Left forelimb (tissue), 1 donor: ENCODE results near the gene SSUH2.
"Not testable (repeated sequence)": the region's sequence is repeated elsewhere in the genome, so short reads cannot be mapped to it uniquely, and the experiment has no call there.

Experiments used
- DNase-seq: peaks from one replicate; pipeline ENCODE4 v3.0.0-alpha.2; 2018; ENCODE audit warnings: low spot score

Gene SSUH2, protein sequence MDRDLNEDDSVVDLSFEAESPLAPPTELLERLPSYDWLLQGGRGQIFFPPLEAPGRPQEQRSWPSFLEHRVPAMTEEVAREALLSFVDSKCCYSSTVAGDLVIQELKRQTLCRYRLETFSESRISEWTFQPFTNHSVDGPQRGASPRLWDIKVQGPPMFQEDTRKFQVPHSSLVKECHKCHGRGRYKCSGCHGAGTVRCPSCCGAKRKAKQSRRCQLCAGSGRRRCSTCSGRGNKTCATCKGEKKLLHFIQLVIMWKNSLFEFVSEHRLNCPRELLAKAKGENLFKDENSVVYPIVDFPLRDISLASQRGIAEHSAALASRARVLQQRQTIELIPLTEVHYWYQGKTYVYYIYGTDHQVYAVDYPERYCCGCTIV

GRCh38 chr3:8644748-8645390 lies at the start of gene SSUH2:
Gene SSUH2 (minus strand): TSS chr3:8644798. CDS start chr3:8644758, 40 bp downstream.
- DNase-seq, result no peak

GRCh38 chr3:8691295-8691694 lies 46.7 kb upstream of the SSUH2 start:
- DNase-seq, result not testable (repeated sequence)

- not testable (repeated sequence) for DNase-seq
Observed at GRCh38 chr3:8684992-8685391, 40.4 kb upstream of the SSUH2 start.

DNA sequence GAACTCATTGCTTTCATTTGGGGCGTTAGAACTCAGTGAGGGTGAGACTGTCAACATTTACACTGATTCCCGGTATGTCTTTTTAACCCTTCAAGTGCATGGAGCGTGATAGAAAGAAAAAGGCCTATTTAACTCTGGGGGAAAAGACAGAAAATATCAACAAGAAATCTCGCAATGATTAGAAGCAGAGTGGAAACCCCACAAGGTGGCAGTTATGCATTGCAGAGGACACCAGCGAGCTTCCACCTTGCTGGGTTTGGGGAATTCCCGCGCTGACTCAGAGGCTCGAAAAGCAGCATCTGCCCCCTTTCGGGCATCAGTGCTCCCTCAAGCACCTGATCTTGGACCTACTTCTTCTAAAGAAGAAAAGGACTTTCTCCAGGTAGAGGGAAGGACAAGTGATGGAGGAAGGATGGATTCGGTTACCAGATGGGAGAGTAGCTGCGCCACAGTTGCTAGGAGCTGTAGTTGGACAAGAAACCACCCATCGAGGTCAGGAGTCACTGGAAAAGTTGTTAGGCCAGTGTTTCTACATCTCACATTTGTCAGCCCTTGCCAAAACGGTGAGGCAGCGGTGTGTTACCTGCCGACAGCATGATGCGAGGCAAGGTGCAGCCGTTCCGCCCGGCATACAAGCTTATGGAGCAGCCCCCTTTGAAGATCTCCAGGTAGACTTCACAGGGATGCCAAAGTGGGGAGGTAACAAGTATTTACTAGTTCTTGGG lies 38.4 kb upstream of the SSUH2 start:
- not testable (repeated sequence) for DNase-seq

- DNase-seq, result not testable (repeated sequence)
Observed at GRCh38 chr3:8681881-8682538, 37.4 kb upstream of the SSUH2 start.

- DNase-seq, result no peak
Observed at GRCh38 chr3:8681349-8681748, 36.8 kb upstream of the SSUH2 start.

DNA sequence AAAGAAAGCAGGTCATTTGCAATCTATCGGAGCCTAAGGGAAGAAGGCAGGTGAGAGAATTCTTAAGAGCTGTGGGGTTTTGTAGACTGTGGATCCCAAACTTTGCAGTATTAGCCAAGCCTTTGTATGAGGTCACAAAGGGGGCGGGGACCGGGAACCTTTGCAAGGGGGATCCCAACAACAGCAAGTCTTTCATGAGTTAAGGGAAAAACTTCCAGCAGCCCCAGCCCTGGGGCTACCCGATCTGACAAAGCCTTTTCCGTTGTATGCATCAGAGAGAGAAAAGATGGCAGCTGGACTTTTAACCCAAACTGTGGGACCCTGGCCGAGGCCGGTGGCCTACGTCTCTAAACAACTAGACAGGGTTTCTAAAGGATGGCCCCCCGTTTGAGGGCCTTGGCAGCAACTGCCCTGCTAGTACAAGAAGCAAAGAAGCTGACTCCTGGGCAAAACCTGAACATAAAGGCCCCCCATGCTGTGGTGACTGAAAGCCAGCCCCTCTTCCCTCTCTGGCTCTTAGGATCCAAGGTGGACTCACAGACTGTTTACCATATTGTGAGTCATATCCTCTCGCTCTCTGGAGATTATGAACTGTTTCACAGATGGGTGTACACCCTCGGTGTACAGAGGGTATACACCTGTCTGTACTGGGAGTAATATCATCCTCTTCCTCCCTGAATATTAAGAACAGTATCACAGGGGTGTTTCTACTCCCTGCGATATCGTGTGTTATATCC lies 35.4 kb upstream of the SSUH2 start:
- DNase-seq, result not testable (repeated sequence)

DNA sequence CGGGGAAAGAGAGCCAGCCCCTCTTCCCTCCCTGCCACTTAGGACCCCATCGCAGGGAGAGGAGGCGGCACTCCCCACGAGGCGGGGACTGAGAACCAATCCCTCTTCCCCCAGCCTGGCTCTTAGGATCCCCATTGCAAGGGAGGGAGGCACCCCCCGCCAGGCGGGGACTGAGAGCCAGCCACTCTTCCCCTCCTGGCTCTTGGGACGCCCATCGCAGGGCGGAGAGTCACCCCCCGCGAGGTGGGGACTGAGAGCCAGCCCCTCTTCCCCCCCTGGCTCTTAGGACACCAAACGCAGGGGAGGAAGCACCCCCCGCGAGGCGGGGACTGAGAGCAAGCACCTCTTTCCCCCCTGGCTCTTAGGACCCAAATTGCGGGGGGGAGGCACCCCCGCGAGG lies 34.2 kb upstream of the SSUH2 start:
- DNase-seq, result no peak

- not testable (repeated sequence) for DNase-seq
Observed at GRCh38 chr3:8677258-8677657, 32.7 kb upstream of the SSUH2 start.

- not testable (repeated sequence) for DNase-seq
Observed at GRCh38 chr3:8675591-8675990, 31.0 kb upstream of the SSUH2 start.

DNA sequence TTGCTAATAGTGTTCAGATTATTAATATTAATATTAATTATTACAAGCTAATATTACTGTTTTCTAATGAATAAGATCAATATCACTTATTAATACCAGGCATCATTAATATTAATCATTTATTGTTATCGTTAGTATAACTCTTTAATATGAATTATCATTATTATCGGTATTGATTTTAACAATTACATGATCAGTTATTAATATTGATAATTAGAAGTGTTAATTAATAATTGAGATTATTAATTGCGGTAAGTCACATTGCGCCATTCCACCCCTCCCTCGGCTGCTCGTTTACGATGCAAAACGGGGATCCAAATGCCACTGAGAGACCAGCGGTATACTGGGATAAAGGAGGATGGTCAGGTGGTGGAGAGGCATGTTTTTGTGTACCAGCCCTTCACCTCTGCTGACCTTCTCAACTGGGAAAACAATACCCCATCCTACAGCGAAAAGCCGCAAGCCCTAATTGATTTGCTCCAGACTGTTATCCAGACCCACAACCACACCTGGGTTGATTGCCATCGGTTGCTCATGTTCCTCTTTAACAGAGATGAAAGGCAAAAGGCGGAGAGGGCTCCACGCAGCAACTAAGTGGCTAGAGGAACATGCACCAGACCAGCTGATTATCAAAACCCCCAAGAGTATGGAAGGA lies 28.6 kb upstream of the SSUH2 start:
- no peak for DNase-seq

DNA sequence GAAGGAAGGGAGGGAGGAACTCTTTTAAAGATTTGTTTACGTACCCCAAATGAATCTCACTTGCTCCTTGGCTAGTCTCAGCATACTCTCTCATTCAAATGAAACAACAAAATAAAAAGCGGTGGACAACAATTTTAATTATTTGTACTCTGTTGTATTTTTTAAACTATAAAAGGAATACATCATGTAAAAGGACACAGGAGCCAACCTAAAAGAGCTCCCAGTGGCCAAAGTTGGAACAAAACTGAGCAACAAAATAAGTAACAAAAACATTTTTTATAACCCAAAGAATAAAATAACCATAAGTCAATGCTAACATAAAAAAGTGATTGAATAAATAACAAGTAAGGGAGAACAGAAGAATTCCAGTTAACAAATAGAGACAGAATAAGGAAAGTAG lies 24.4 kb upstream of the SSUH2 start:
- no peak for DNase-seq

- no peak for DNase-seq
Observed at GRCh38 chr3:8668216-8668615, 23.6 kb upstream of the SSUH2 start.

GRCh38 chr3:8667463-8668091 lies 23.0 kb upstream of the SSUH2 start:
- no peak for DNase-seq

DNA sequence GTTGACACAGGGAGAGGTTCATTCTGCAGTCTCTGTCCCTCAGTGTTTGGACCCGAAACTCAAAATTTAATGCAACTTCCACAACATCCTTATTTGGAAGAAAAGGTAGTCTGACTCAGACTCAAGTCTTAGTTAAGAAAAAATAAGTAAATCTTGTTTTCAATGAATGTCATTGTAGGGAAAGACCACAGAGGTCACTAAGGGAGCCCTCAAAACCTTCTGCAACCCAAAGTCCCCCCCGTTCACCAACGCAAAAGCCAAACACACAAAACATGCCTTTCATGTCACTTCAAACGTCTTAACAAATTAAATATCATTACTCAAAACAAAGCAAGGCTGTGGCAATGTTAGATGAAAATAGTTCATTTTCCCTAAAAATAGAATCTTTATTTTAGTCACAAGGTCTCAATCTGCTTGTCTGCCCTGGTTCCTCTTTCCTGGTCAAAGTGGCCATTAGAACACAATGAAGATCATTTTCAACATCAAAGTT lies 20.9 kb upstream of the SSUH2 start:
- DNase-seq, result no peak

GRCh38 chr3:8663177-8664061 lies 18.8 kb upstream of the SSUH2 start:
- no peak for DNase-seq

DNA sequence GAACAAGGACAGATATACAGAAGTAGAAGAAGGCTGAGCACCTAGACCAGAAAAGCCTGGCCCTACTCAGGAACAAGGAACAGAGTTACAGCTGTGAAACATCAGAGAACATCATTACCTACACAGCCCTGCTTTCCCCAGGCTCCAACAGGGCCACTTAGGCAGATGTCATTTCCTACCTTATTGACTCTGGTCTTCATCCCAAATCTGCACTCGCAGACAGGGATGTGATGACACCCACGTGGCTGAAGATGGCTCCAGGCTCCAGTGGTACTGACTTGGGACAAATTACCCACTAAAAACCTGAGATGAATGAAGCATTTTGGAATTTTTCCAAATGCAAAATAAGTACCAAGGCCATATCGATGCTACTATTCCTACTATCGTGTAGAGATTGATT lies 18.0 kb upstream of the SSUH2 start:
- DNase-seq, result no peak

DNA sequence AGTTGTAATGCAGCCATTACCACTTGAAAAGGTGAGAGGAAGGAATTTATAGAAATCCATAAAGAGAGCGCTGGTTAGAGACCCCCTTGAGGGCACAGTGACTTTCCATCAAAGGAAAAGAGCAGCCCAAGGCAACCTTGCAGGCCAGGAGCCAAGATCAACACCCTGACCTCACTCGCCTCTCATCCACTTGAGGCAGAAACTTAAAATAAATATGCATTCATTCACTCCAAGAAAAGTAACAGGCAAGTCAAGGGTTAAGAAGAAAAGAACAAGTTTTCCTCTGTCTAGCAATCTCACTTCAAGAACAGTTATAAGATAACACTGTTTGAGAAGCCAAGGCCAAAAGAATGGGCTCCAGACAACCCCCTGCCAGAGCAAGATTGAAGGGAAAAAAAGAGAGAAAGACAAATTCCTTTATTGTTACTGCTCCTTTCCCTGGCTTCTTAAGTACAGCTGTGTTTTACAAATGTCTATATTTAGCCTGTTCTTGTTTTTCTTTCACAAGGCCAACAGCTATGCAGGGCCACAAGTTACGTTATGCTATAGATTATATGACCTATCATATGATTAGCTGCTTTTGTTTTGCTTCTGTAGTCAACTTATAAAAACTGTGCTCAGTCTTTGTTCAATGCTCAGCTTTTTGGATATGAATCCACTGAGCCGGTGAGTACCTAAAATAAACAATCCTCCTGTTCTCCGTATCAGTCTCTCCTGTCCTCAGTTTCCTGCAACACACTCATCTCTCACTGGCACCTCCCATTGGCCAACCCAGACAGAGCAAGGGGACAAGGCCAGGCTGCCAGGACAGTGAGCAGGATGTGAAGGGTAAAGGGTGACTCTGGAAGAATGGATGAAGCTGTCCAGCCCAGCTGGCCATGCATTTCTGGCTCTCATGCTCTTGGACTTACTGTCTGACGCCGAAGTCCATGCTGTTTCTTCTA lies 15.8 kb upstream of the SSUH2 start:
- DNase-seq, result no peak
